ENCODE results near the gene C9orf50. TPM values are rescaled to one million over a fixed set of nuclear protein-coding genes. Genes with fewer than 3 reads are reported as not detected.

Gene C9orf50
- total and polyA plus RNA-seq, 4 experiments from 2014 or later = not detected

DNA sequence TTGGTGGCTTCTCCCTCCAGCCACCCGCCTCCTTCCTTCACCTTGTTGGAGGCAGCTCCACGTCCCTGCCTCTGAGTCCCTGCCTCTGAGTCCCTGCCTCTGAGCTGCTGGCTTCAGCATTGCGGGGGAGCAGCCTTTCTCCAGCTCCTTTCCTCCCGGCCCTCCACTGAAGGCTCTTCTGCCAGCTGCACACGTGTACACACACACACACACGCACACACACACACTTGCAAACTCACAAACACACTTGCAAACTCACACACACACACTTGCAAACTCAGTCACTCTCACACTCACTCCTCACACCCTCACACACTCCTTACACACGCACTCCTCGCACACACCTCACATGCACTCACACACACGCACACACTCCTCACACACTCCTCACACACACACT is 45.1 kb downstream of the C9orf50 start:
- POLR2A ChIA-PET (ENCODE audit: partially characterized antibody) = no interaction called here
- no peak overlapping the region for H3K27ac ChIP-seq (ENCODE audit: low read depth, low read length)
- H3K9me3 Mint-ChIP-seq = no peaks in the 10 kb centered on the region
- no peaks in the 10 kb centered on the region for H3K27me3 Mint-ChIP-seq
- no peak for DNase-seq
- no peak overlapping the region for H3K4me3 Mint-ChIP-seq
- H3K4me1 Mint-ChIP-seq = peaks cover 15 to 32% (median 18%) of the 10 kb centered on the region in 4 donors
- peaks cover 0 to 4% of the 10 kb centered on the region in 2 donors for H3K36me3 Mint-ChIP-seq
- no peaks in the 10 kb centered on the region for H3K9me3 ChIP-seq (ENCODE audit: control insufficient read depth in 1 of 2, low read length in 2 of 2)
- no peaks in the 10 kb centered on the region for H3K27me3 ChIP-seq (ENCODE audit: insufficient read depth, low read length)
- H3K27ac Mint-ChIP-seq = peak overlapping the region in 1 of 7 donors; percentile 57
- intact Hi-C loops (cut with micrococcal nuclease) = no loop called here
- CTCF ChIA-PET (ENCODE audit: partially characterized antibody) = interaction anchor here (1.0 kb wide), 1 partner anchor 8 kb away, joined by 3 read pairs; no protein-coding TSS in a partner anchor
- H3K36me3 ChIP-seq (ENCODE audit: insufficient read depth, low read length) = no peaks in the 10 kb centered on the region
- H3K4me1 ChIP-seq (ENCODE audit: insufficient read depth, low read length) = peaks cover 16% of the 10 kb centered on the region
- H3K4me3 ChIP-seq (ENCODE audit: low read length in 2 of 2) = no peak overlapping the region

GRCh38 chr9:129574911-129575585 is 45.9 kb downstream of the C9orf50 start:
- Histone ChIP-seq H3K36me3 (ENCODE audit: insufficient read depth, low read length) (no peaks in the 10 kb centered on the region), H3K4me1 (ENCODE audit: insufficient read depth, low read length) (peaks cover 10% of the 10 kb centered on the region), H3K9me3 (ENCODE audit: control insufficient read depth in 1 of 2, low read length in 2 of 2) (no peaks in the 10 kb centered on the region), H3K27me3 (ENCODE audit: insufficient read depth, low read length) (peaks cover 3% of the 10 kb centered on the region), H3K4me3 (ENCODE audit: low read length in 2 of 2) (no peak overlapping the region), H3K27ac (ENCODE audit: low read depth, low read length) (no peak overlapping the region)
- Mint-ChIP-seq H3K4me3 (no peak overlapping the region), H3K27me3 (peaks cover under 1 to 2% of the 10 kb centered on the region in 2 donors), H3K9me3 (no peaks in the 10 kb centered on the region), H3K36me3 (peaks cover 0 to 4% of the 10 kb centered on the region in 2 donors), H3K4me1 (peaks cover 10 to 24% (median 12%) of the 10 kb centered on the region in 4 donors), H3K27ac (peak overlapping the region in 1 of 7 donors; percentile 4)
- intact Hi-C loops (cut with micrococcal nuclease) = no loop called here
- ChIA-PET POLR2A (ENCODE audit: partially characterized antibody) (no interaction called here), CTCF (ENCODE audit: partially characterized antibody) (interaction anchor here (1.0 kb wide), 1 partner anchor 9 kb away, joined by 3 read pairs; no protein-coding TSS in a partner anchor)
- DNase-seq = no peak

DNA sequence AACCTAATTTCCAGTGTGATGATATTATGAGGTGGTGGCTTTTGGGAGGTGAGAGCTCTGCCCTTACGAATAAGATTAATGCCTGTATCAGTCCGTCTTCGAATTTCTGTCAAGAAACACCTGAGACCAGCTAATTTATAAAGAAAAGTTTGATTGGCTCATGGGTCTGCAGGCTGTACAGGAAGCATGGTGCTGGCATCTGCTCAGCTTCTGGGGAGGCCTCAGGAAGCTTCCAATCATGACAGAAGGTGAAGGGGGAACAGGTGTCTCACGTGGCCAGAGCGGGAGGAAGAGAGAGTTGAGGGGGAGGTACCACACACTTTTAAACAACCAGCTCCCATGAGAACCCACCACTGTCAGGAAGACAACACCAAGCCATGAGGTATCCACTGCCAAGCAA is 46.9 kb downstream of the C9orf50 start:
- H3K27ac Mint-ChIP-seq = peak overlapping the region in 1 of 7 donors; percentile 64
- H3K36me3 Mint-ChIP-seq = peaks cover 0 to 4% of the 10 kb centered on the region in 2 donors
- peaks cover 11% of the 10 kb centered on the region for H3K4me1 ChIP-seq (ENCODE audit: insufficient read depth, low read length)
- peaks cover 7 to 9% of the 10 kb centered on the region in 2 donors for H3K27me3 Mint-ChIP-seq
- H3K9me3 Mint-ChIP-seq = no peaks in the 10 kb centered on the region
- intact Hi-C loops (cut with micrococcal nuclease) = no loop called here
- ChIA-PET CTCF (ENCODE audit: partially characterized antibody) (interaction anchor here (1.2 kb wide), 1 partner anchor 400 kb away, joined by 3 read pairs; no protein-coding TSS in a partner anchor), POLR2A (ENCODE audit: partially characterized antibody) (no interaction called here)
- H3K27ac ChIP-seq (ENCODE audit: low read depth, low read length) = no peak overlapping the region
- H3K27me3 ChIP-seq (ENCODE audit: insufficient read depth, low read length) = peaks cover 11% of the 10 kb centered on the region
- no peaks in the 10 kb centered on the region for H3K9me3 ChIP-seq (ENCODE audit: control insufficient read depth in 1 of 2, low read length in 2 of 2)
- no peak for DNase-seq
- peak overlapping the region in 1 of 8 donors; percentile 30 for H3K4me3 Mint-ChIP-seq
- peaks cover 0 to 19% (median 5%) of the 10 kb centered on the region in 4 donors for H3K4me1 Mint-ChIP-seq
- H3K4me3 ChIP-seq (ENCODE audit: low read length in 2 of 2) = no peak overlapping the region
- no peaks in the 10 kb centered on the region for H3K36me3 ChIP-seq (ENCODE audit: insufficient read depth, low read length)

DNA sequence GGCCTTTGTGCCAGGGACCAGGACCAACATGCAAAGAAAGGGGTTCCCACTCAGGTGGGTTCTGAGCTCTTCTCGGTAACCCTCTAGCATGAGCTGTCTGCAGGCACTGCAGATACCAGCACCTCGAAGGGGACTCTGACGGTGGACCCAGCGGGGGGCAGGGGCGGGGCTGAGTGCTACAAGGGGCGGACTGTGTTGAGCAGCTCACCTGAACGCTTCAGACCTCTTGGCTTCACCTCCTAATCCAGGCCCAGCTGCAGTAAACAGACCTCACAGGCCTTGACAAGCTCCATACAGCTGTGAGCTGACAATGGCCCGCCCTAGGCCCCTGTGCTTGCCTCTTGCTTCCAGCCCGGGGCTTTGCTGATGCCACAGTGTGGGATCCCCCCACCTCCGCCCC is 48.4 kb downstream of the C9orf50 start:
- Histone ChIP-seq H3K27me3 (ENCODE audit: insufficient read depth, low read length) (peaks cover 15% of the 10 kb centered on the region), H3K27ac (ENCODE audit: low read depth, low read length) (no peak overlapping the region), H3K4me1 (ENCODE audit: insufficient read depth, low read length) (peaks cover 20% of the 10 kb centered on the region), H3K9me3 (ENCODE audit: control insufficient read depth in 1 of 2, low read length in 2 of 2) (no peaks in the 10 kb centered on the region), H3K36me3 (ENCODE audit: insufficient read depth, low read length) (no peaks in the 10 kb centered on the region), H3K4me3 (ENCODE audit: low read length in 2 of 2) (no peak overlapping the region)
- DNase-seq = no peak
- no peak overlapping the region for H3K27ac Mint-ChIP-seq
- H3K9me3 Mint-ChIP-seq = no peaks in the 10 kb centered on the region
- intact Hi-C loops (cut with micrococcal nuclease) = no loop called here
- peaks cover 0 to 17% (median 9%) of the 10 kb centered on the region in 4 donors for H3K4me1 Mint-ChIP-seq
- H3K4me3 Mint-ChIP-seq = no peak overlapping the region
- CTCF ChIA-PET (ENCODE audit: partially characterized antibody) = interaction anchor here (0.7 kb wide), 1 partner anchor 82 kb away, joined by 6 read pairs; no protein-coding TSS in a partner anchor
- POLR2A ChIA-PET (ENCODE audit: partially characterized antibody) = interaction anchor here (1.3 kb wide), 1 partner anchor 76 kb away, joined by 6 read pairs; no protein-coding TSS in a partner anchor
- H3K36me3 Mint-ChIP-seq = peaks cover 0 to 4% of the 10 kb centered on the region in 2 donors
- peaks cover 13 to 14% of the 10 kb centered on the region in 2 donors for H3K27me3 Mint-ChIP-seq

GRCh38 chr9:129572052-129572425 is 48.9 kb downstream of the C9orf50 start:
- Mint-ChIP-seq H3K4me1 (peaks cover 0 to 14% (median 9%) of the 10 kb centered on the region in 4 donors), H3K36me3 (peaks cover 0 to 4% of the 10 kb centered on the region in 2 donors), H3K27me3 (peaks cover 13 to 14% of the 10 kb centered on the region in 2 donors), H3K4me3 (peak overlapping the region in 1 of 8 donors; percentile 62), H3K9me3 (no peaks in the 10 kb centered on the region), H3K27ac (peak overlapping the region in 2 of 7 donors; percentile 77 to 86)
- no peak for DNase-seq
- peaks cover 20% of the 10 kb centered on the region for H3K4me1 ChIP-seq (ENCODE audit: insufficient read depth, low read length)
- no peak overlapping the region for H3K27ac ChIP-seq (ENCODE audit: low read depth, low read length)
- POLR2A ChIA-PET (ENCODE audit: partially characterized antibody) = interaction anchor here (1.3 kb wide), 1 partner anchor 75 kb away, joined by 6 read pairs; no protein-coding TSS in a partner anchor
- H3K9me3 ChIP-seq (ENCODE audit: control insufficient read depth in 1 of 2, low read length in 2 of 2) = no peaks in the 10 kb centered on the region
- CTCF ChIA-PET (ENCODE audit: partially characterized antibody) = interaction anchor here (1.4 kb wide), 1 partner anchor 34 kb away, joined by 4 read pairs; no protein-coding TSS in a partner anchor
- H3K27me3 ChIP-seq (ENCODE audit: insufficient read depth, low read length) = peaks cover 15% of the 10 kb centered on the region
- intact Hi-C loops (cut with micrococcal nuclease) = no loop called here
- H3K36me3 ChIP-seq (ENCODE audit: insufficient read depth, low read length) = no peaks in the 10 kb centered on the region
- H3K4me3 ChIP-seq (ENCODE audit: low read length in 2 of 2) = no peak overlapping the region

DNA sequence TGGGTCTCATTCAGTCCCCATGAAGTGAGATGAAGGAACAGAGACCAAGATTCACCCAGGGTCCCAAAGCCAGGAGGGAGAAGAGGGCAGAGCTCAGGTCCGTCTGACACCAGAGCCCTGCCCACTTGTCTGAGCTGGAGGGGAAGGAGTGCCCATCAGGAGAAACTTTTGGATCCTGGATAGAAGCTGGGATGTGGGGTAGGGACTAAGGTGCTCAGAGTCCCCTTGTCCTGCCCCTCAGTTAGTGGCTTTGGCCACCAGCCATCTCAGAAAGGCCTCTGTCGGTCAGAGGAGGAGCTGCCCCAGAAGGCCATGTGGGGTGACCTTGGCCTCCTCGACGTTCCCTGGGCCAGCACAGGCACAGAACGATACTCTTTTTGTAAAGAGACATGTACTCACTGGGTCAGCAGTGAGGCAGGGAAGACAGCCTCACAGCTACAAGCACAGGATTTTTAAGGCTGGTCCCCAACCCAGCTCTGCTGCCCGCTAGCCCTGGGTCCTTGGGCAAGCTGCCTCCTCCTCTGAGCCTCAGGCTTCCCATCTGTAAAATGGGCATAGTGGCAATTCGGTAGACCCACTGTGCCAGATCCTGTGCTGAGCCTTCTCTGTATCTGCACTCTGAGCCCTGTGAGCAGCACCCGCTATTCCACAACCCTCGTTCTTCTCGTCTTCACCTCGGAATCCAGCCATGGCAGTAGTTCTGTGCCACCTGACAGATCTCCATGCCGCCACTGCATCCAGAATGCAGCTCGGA is 49.4 kb downstream of the C9orf50 start:
- Mint-ChIP-seq H3K36me3 (peaks cover 0 to 4% of the 10 kb centered on the region in 2 donors), H3K4me3 (peak overlapping the region in 2 of 8 donors; percentile 2 to 62), H3K9me3 (no peaks in the 10 kb centered on the region), H3K4me1 (peaks cover 0 to 13% (median 9%) of the 10 kb centered on the region in 4 donors), H3K27me3 (peaks cover 13 to 14% of the 10 kb centered on the region in 2 donors), H3K27ac (peak overlapping the region in 2 of 7 donors; percentile 77 to 86)
- peaks cover 15% of the 10 kb centered on the region for H3K27me3 ChIP-seq (ENCODE audit: insufficient read depth, low read length)
- DNase-seq = no peak
- intact Hi-C loops (cut with micrococcal nuclease) = no loop called here
- no peak overlapping the region for H3K4me3 ChIP-seq (ENCODE audit: low read length in 2 of 2)
- CTCF ChIA-PET (ENCODE audit: partially characterized antibody) = interaction anchor here (1.0 to 1.4 kb wide), 3 partner anchors 9 to 72 kb away, joined by 3 to 4 read pairs (median 3); no protein-coding TSS in a partner anchor
- POLR2A ChIA-PET (ENCODE audit: partially characterized antibody) = interaction anchor here (1.3 to 1.7 kb wide), 2 partner anchors 8 to 75 kb away, joined by 5 to 6 read pairs; no protein-coding TSS in a partner anchor
- H3K27ac ChIP-seq (ENCODE audit: low read depth, low read length) = no peak overlapping the region
- H3K9me3 ChIP-seq (ENCODE audit: control insufficient read depth in 1 of 2, low read length in 2 of 2) = no peaks in the 10 kb centered on the region
- H3K4me1 ChIP-seq (ENCODE audit: insufficient read depth, low read length) = peaks cover 20% of the 10 kb centered on the region
- H3K36me3 ChIP-seq (ENCODE audit: insufficient read depth, low read length) = no peaks in the 10 kb centered on the region
